ENCODE data around the gene MARCHF10.

Gene MARCHF10

GRCh38 chr17:62688398-62689160 lies 119.5 kb downstream of the MARCHF10 start:
- no peak overlapping the region for H3K4me3 ChIP-seq (replicated peaks; ENCODE audit: low read depth, low read length)
- no peak for DNase-seq (ENCODE audit: extremely low read depth, low read depth)
- TF ChIP-seq CTCF (IDR thresholded peaks at IDR 0.05; ENCODE audit: low read depth, low read length, missing control alignments), result no peak

- no peak overlapping the region for H3K4me3 ChIP-seq (replicated peaks; ENCODE audit: low read depth, low read length)
- no peak for DNase-seq (ENCODE audit: extremely low read depth, low read depth)
- TF ChIP-seq CTCF (IDR thresholded peaks at IDR 0.05; ENCODE audit: low read depth, low read length, missing control alignments), result no peak
Measured at GRCh38 chr17:62687997-62688396, 120.1 kb downstream of the MARCHF10 start.

GRCh38 chr17:62684179-62684578 lies 123.9 kb downstream of the MARCHF10 start:
- no peak for TF ChIP-seq CTCF (IDR thresholded peaks at IDR 0.05; ENCODE audit: low read depth, low read length, missing control alignments)
- H3K4me3 ChIP-seq (replicated peaks; ENCODE audit: low read depth, low read length), result no peak overlapping the region
- no peak for DNase-seq (ENCODE audit: extremely low read depth, low read depth)

GRCh38 chr17:62681939-62682381 lies 126.2 kb downstream of the MARCHF10 start:
- no peak for TF ChIP-seq CTCF (IDR thresholded peaks at IDR 0.05; ENCODE audit: low read depth, low read length, missing control alignments)
- no peak for DNase-seq (ENCODE audit: extremely low read depth, low read depth)
- H3K4me3 ChIP-seq (replicated peaks; ENCODE audit: low read depth, low read length), result no peak overlapping the region

GRCh38 chr17:62681061-62681938 lies 126.8 kb downstream of the MARCHF10 start:
- no peak overlapping the region for H3K4me3 ChIP-seq (replicated peaks; ENCODE audit: low read depth, low read length)
- DNase-seq (ENCODE audit: extremely low read depth, low read depth), result no peak
- TF ChIP-seq CTCF (IDR thresholded peaks at IDR 0.05; ENCODE audit: low read depth, low read length, missing control alignments), result no peak

GRCh38 chr17:62680541-62681052 lies 127.5 kb downstream of the MARCHF10 start:
- no peak overlapping the region for H3K4me3 ChIP-seq (replicated peaks; ENCODE audit: low read depth, low read length)
- DNase-seq (ENCODE audit: extremely low read depth, low read depth), result no peak
- TF ChIP-seq CTCF (IDR thresholded peaks at IDR 0.05; ENCODE audit: low read depth, low read length, missing control alignments), result no peak

Data from HFF-Myc (cell line).